Measurements from ENCODE around the gene DLEU7. TPM values are rescaled to one million over a fixed set of nuclear protein-coding genes. Genes with fewer than 3 reads are reported as not detected.

Gene DLEU7
- 3.0 to 3.6 TPM (median 3.1 TPM) in 3 replicates for total RNA-seq (2021)
- Bru-seq, nascent RNA: percentile 51 among the genes with signal in this experiment
- long read RNA-seq, experiment 1, transcript DLEU7-203 (2 exons, 1,122 nt): major isoform, 6 of 13 reads
- long read RNA-seq, experiment 1, partial matches to known transcripts: 0 of 13 reads
- long read RNA-seq, experiment 1, other reads (novel, unspliced or antisense): 6 of 13 reads
- long read RNA-seq, experiment 2, transcript DLEU7-203 (2 exons, 1,122 nt): major isoform, 5 of 8 reads
- long read RNA-seq, experiment 2, partial matches to known transcripts: 0 of 8 reads
- long read RNA-seq, experiment 2, other reads (novel, unspliced or antisense): 3 of 8 reads
- long read RNA-seq, experiment 3, partial matches to known transcripts: 0 of 2 reads
- long read RNA-seq, experiment 3, other reads (novel, unspliced or antisense): 1 of 2 reads

- Mint-ChIP-seq H3K4me3 (peak within 1 kb of the TSS; percentile 78), H3K27me3 (ENCODE audit: low read depth) (peaks cover 24% of the 10 kb centered on the region), H3K36me3 (0 out of 2 replicates have a peak, but pooled peaks cover 6% of the 10 kb centered on the region), H3K9me3 (no peaks in the 10 kb centered on the region; the same call in 1 of the 2 replicates), H3K27ac (no peak within 1 kb of the TSS), H3K4me1 (peaks cover 26% of the 10 kb centered on the region)
- ChIA-PET POLR2A (no interaction called here), CTCF (interaction anchor here (0.9 to 1.4 kb wide), 2 partner anchors 68 to 201 kb away, joined by 3 to 15 read pairs; no protein-coding TSS in a partner anchor)
- DNase-seq (ENCODE audit: low spot score) (peak; percentile 79), ATAC-seq (peak; percentile 76)
- TF ChIP-seq TP53 (CRISPR knock-in tag; IDR thresholded peaks at IDR 0.05) (peak; percentile 11; the same call in 1 of the 2 replicates), PRDM15 (CRISPR knock-in tag; IDR thresholded peaks at IDR 0.05) (no peak), ELF4 (CRISPR knock-in tag; IDR thresholded peaks at IDR 0.05; ENCODE audit: low read depth) (no peak), ATF3 (CRISPR knock-in tag; conservative IDR thresholded peaks at IDR 0.05) (no peak; the same call in 1 of the 2 replicates), GRHL2 (CRISPR knock-in tag; IDR thresholded peaks at IDR 0.05; ENCODE audit: insufficient replicate concordance, severe bottlenecking) (no peak), SP1 (CRISPR knock-in tag; conservative IDR thresholded peaks at IDR 0.05) (peak; percentile 68), MAX (CRISPR knock-in tag; IDR thresholded peaks at IDR 0.05) (peak; percentile 89), JUN (CRISPR knock-in tag; IDR thresholded peaks at IDR 0.05) (0 out of 2 replicates have a peak, but pooled peaks have one; percentile 41), ZNF232 (CRISPR knock-in tag; IDR thresholded peaks at IDR 0.05) (peak; percentile 13; the same call in 1 of the 2 replicates), ETV6 (CRISPR knock-in tag; IDR thresholded peaks at IDR 0.05) (peak; percentile 55; the same call in 1 of the 2 replicates), E2F4 (CRISPR knock-in tag; IDR thresholded peaks at IDR 0.05; ENCODE audit: borderline replicate concordance, low read depth) (peak; percentile 54; the same call in 1 of the 2 replicates), GTF2I (CRISPR knock-in tag; conservative IDR thresholded peaks at IDR 0.05) (no peak), ESRRA (CRISPR knock-in tag; IDR thresholded peaks at IDR 0.05; ENCODE audit: borderline replicate concordance) (0 out of 2 replicates have a peak, but pooled peaks have one; percentile 42), HMGXB4 (CRISPR knock-in tag; IDR thresholded peaks at IDR 0.05) (peak; percentile 75; the same call in 1 of the 2 replicates), E2F5 (CRISPR knock-in tag; IDR thresholded peaks at IDR 0.05) (peak; percentile 67; the same call in 1 of the 2 replicates), NFYB (CRISPR knock-in tag; conservative IDR thresholded peaks at IDR 0.05; ENCODE audit: low read depth) (peak; percentile 37; the same call in 1 of the 2 replicates), CREB1 (CRISPR knock-in tag; IDR thresholded peaks at IDR 0.05) (peak; percentile 29), NR3C1 (CRISPR knock-in tag; conservative IDR thresholded peaks at IDR 0.05; ENCODE audit: low read depth) (0 out of 2 replicates have a peak, but pooled peaks have one; percentile 65), ZNF416 (CRISPR knock-in tag; IDR thresholded peaks at IDR 0.05) (no peak), CTCF (IDR thresholded peaks at IDR 0.05) (no peak), STAT6 (CRISPR knock-in tag; conservative IDR thresholded peaks at IDR 0.05; ENCODE audit: low read depth) (no peak)
Observed at GRCh38 chr13:50843257-50844083, at the start of gene DLEU7. DLEU7 (minus strand) TSS chr13:50843692; CDS start chr13:50843646, 46 bp downstream.
